ENCODE data around the gene PPFIBP1. TPM values are rescaled to one million over a fixed set of nuclear protein-coding genes. Genes with fewer than 3 reads are reported as not detected.

The PPFIBP1 gene
- polyA plus RNA-seq, 1 donor (not counting 4 experiments of a cell fraction or from before 2014, with no cell fraction given): 83.5 TPM

- H3K9ac ChIP-seq (ENCODE audit: control insufficient read depth, extremely low read depth, insufficient read depth, low read length): peak overlapping the region; percentile 11
- peaks cover 80% of the 10 kb centered on the region for H3K79me2 ChIP-seq (ENCODE audit: control insufficient read depth, insufficient read depth, low read length)
- H3K4me3 ChIP-seq (ENCODE audit: control insufficient read depth in 2 of 3, extremely low read depth in 1 of 3, insufficient read depth in 2 of 3, low read depth in 1 of 3, low read length in 3 of 3): no peak overlapping the region
- H3K27me3 ChIP-seq (ENCODE audit: control insufficient read depth, extremely low read depth, insufficient read depth, low read length): no peaks in the 10 kb centered on the region
- H2AFZ ChIP-seq (ENCODE audit: control insufficient read depth, low read length): no peak overlapping the region
- no peaks in the 10 kb centered on the region for H3K9me1 ChIP-seq (ENCODE audit: control insufficient read depth, extremely low read depth, insufficient read depth, low read length)
- peaks cover 47% of the 10 kb centered on the region for H3K4me1 ChIP-seq (ENCODE audit: control insufficient read depth, extremely low read depth, insufficient read depth, low read length)
- H3K4me2 ChIP-seq (ENCODE audit: control insufficient read depth, extremely low read depth, insufficient read depth, low read depth, low read length): peak overlapping the region; percentile 31
- dilution Hi-C loops (cut with MboI; ENCODE audit: extremely low pct_ligation_motif_present, low sequenced_read_pairs): no loop called here
- H3K9me3 ChIP-seq (ENCODE audit: control insufficient read depth, low read depth, low read length): no peaks in the 10 kb centered on the region
- TF ChIP-seq EZH2 (IDR thresholded peaks at IDR 0.05; ENCODE audit: low read length): no peak
- TF ChIP-seq, protein P1, sequence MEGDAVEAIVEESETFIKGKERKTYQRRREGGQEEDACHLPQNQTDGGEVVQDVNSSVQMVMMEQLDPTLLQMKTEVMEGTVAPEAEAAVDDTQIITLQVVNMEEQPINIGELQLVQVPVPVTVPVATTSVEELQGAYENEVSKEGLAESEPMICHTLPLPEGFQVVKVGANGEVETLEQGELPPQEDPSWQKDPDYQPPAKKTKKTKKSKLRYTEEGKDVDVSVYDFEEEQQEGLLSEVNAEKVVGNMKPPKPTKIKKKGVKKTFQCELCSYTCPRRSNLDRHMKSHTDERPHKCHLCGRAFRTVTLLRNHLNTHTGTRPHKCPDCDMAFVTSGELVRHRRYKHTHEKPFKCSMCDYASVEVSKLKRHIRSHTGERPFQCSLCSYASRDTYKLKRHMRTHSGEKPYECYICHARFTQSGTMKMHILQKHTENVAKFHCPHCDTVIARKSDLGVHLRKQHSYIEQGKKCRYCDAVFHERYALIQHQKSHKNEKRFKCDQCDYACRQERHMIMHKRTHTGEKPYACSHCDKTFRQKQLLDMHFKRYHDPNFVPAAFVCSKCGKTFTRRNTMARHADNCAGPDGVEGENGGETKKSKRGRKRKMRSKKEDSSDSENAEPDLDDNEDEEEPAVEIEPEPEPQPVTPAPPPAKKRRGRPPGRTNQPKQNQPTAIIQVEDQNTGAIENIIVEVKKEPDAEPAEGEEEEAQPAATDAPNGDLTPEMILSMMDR (optimal IDR thresholded peaks at IDR 0.05 in 1 of 3, IDR thresholded peaks at IDR 0.05 in 1 of 3, conservative IDR thresholded peaks at IDR 0.05 in 1 of 3; ENCODE audit: extremely low read depth in 1 of 3, insufficient read depth in 2 of 3, low read length in 3 of 3): no peak
- peaks cover 0 to 2% of the 10 kb centered on the region in 2 experiments for H3K36me3 ChIP-seq (ENCODE audit: control insufficient read depth in 2 of 2, extremely low read depth in 1 of 2, insufficient read depth in 2 of 2, low read length in 2 of 2)
- peak; percentile 78 for FAIRE-seq
- no peaks in the 10 kb centered on the region for H4K20me1 ChIP-seq (ENCODE audit: control insufficient read depth, extremely low read depth, insufficient read depth, low read length)
- DNase-seq (ENCODE audit: low read depth, low spot score): no peak
- H3K27ac ChIP-seq (ENCODE audit: control insufficient read depth, insufficient read depth, low read length): peak overlapping the region; percentile 62
These were observed 47.5 kb downstream of the PPFIBP1 start for GRCh38 chr12:27571463-27571862.

- no peak overlapping the region for H3K4me3 ChIP-seq (ENCODE audit: control insufficient read depth in 2 of 3, extremely low read depth in 1 of 3, insufficient read depth in 2 of 3, low read depth in 1 of 3, low read length in 3 of 3)
- TF ChIP-seq, protein P1 (optimal IDR thresholded peaks at IDR 0.05 in 1 of 3, IDR thresholded peaks at IDR 0.05 in 1 of 3, conservative IDR thresholded peaks at IDR 0.05 in 1 of 3; ENCODE audit: extremely low read depth in 1 of 3, insufficient read depth in 2 of 3, low read length in 3 of 3): no peak
- no peak for TF ChIP-seq EZH2 (IDR thresholded peaks at IDR 0.05; ENCODE audit: low read length)
- no peaks in the 10 kb centered on the region for H4K20me1 ChIP-seq (ENCODE audit: control insufficient read depth, extremely low read depth, insufficient read depth, low read length)
- H3K27me3 ChIP-seq (ENCODE audit: control insufficient read depth, extremely low read depth, insufficient read depth, low read length): no peaks in the 10 kb centered on the region
- peaks cover 78% of the 10 kb centered on the region for H3K79me2 ChIP-seq (ENCODE audit: control insufficient read depth, insufficient read depth, low read length)
- H3K4me1 ChIP-seq (ENCODE audit: control insufficient read depth, extremely low read depth, insufficient read depth, low read length): peaks cover 47% of the 10 kb centered on the region
- H3K9me3 ChIP-seq (ENCODE audit: control insufficient read depth, low read depth, low read length): no peaks in the 10 kb centered on the region
- H3K27ac ChIP-seq (ENCODE audit: control insufficient read depth, insufficient read depth, low read length): peak overlapping the region; percentile 38
- no peak overlapping the region for H2AFZ ChIP-seq (ENCODE audit: control insufficient read depth, low read length)
- H3K9ac ChIP-seq (ENCODE audit: control insufficient read depth, extremely low read depth, insufficient read depth, low read length): no peak overlapping the region
- H3K9me1 ChIP-seq (ENCODE audit: control insufficient read depth, extremely low read depth, insufficient read depth, low read length): no peaks in the 10 kb centered on the region
- FAIRE-seq (peak; percentile 57), DNase-seq (ENCODE audit: low read depth, low spot score) (no peak)
- H3K4me2 ChIP-seq (ENCODE audit: control insufficient read depth, extremely low read depth, insufficient read depth, low read depth, low read length): no peak overlapping the region
- H3K36me3 ChIP-seq (ENCODE audit: control insufficient read depth in 2 of 2, extremely low read depth in 1 of 2, insufficient read depth in 2 of 2, low read length in 2 of 2): peaks cover 0 to 2% of the 10 kb centered on the region in 2 experiments
- dilution Hi-C loops (cut with MboI; ENCODE audit: extremely low pct_ligation_motif_present, low sequenced_read_pairs): no loop called here
These were observed 48.7 kb downstream of the PPFIBP1 start for GRCh38 chr12:27572486-27573255.
